ENCODE data around the gene OR10P1.

OR10P1 gene

GRCh38 chr12:55631733-55632132, 5.0 kb upstream of the OR10P1 start:
- TF ChIP-seq, protein P1, sequence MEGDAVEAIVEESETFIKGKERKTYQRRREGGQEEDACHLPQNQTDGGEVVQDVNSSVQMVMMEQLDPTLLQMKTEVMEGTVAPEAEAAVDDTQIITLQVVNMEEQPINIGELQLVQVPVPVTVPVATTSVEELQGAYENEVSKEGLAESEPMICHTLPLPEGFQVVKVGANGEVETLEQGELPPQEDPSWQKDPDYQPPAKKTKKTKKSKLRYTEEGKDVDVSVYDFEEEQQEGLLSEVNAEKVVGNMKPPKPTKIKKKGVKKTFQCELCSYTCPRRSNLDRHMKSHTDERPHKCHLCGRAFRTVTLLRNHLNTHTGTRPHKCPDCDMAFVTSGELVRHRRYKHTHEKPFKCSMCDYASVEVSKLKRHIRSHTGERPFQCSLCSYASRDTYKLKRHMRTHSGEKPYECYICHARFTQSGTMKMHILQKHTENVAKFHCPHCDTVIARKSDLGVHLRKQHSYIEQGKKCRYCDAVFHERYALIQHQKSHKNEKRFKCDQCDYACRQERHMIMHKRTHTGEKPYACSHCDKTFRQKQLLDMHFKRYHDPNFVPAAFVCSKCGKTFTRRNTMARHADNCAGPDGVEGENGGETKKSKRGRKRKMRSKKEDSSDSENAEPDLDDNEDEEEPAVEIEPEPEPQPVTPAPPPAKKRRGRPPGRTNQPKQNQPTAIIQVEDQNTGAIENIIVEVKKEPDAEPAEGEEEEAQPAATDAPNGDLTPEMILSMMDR (IDR thresholded peaks at IDR 0.05) = no peak
- no peaks in the 10 kb centered on the region for H3K27me3 ChIP-seq
- H3K27ac ChIP-seq = no peak overlapping the region
- H3K4me1 ChIP-seq (ENCODE audit: control insufficient read depth in 1 of 2, insufficient read depth in 1 of 2, low read depth in 1 of 2, low read length in 1 of 2) = peaks cover 50 to 60% of the 10 kb centered on the region in 2 experiments
- no peak overlapping the region for H3K4me3 ChIP-seq (ENCODE audit: low read depth in 1 of 2, low read length in 1 of 2)
- no peaks in the 10 kb centered on the region for H3K36me3 ChIP-seq
- no peaks in the 10 kb centered on the region for H3K9me3 ChIP-seq

DNA sequence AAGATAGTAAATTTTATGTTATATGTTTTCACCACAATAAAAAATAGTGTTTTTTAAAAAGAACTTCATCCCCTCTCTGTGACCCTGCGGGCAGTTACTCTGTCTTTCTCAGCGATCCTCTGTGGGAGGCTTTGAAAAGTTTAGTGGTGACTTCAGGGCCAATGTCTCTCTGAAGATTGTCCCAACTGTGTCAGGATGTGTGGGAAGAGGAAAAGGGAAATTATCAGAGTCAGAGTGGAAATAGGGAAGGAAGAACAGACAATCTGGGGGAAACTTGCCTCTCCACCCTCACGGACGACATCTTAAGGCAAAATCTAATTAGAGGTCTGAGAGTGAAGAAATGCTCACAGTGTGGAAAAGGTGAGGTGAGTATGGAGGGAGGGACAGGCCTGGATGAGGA, 3.5 kb upstream of the OR10P1 start:
- H3K27ac ChIP-seq = peak overlapping the region; percentile 44
- H3K4me1 ChIP-seq (ENCODE audit: control insufficient read depth in 1 of 2, insufficient read depth in 1 of 2, low read depth in 1 of 2, low read length in 1 of 2) = peaks cover 64 to 75% of the 10 kb centered on the region in 2 experiments
- no peaks in the 10 kb centered on the region for H3K9me3 ChIP-seq
- H3K4me3 ChIP-seq (ENCODE audit: low read depth in 1 of 2, low read length in 1 of 2) = no peak overlapping the region
- TF ChIP-seq, protein P1 (IDR thresholded peaks at IDR 0.05) = no peak
- H3K36me3 ChIP-seq = no peaks in the 10 kb centered on the region
- H3K27me3 ChIP-seq = no peaks in the 10 kb centered on the region

DNA sequence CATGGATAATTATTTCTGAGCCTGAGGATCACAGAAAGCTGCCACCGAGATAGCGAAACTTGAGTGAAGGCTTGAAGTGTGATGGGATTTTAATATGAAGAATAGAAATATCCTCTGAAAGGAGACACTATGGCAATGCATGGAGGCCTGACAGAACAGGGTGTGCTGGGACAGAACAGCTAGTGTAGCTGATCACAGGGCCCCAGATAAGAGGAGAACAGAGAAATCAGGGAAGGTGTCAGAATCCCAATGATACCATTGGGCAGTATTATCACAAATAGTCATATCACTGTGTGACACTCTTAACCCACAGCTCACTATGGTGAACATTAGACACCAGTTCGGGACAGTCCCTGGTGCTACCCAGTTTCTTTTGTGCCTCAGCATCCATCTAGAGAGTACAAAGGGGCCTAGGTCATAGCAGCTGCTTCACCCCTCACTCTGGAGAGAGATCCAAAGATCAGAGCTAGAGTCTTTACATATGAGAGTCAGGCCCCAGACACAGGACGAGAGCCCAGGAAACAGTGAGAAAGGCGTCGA, 506 bp upstream of the OR10P1 start:
- Histone ChIP-seq H3K27me3 (no peaks in the 10 kb centered on the region), H3K4me3 (ENCODE audit: low read depth in 1 of 2, low read length in 1 of 2) (no peak overlapping the region), H3K27ac (peak overlapping the region; percentile 74), H3K9me3 (no peaks in the 10 kb centered on the region), H3K36me3 (no peaks in the 10 kb centered on the region), H3K4me1 (ENCODE audit: control insufficient read depth in 1 of 2, insufficient read depth in 1 of 2, low read depth in 1 of 2, low read length in 1 of 2) (peaks cover 74 to 85% of the 10 kb centered on the region in 2 experiments)
- TF ChIP-seq, protein P1 (IDR thresholded peaks at IDR 0.05) = no peak

DNA sequence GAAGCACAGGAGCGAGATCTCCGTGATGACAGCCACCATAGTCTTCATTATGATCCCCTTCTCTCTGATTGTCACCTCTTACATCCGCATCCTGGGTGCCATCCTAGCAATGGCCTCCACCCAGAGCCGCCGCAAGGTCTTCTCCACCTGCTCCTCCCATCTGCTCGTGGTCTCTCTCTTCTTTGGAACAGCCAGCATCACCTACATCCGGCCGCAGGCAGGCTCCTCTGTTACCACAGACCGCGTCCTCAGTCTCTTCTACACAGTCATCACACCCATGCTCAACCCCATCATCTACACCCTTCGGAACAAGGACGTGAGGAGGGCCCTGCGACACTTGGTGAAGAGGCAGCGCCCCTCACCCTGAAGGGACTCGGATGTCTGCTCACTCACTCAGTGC, 775 bp downstream of the OR10P1 start:
- Histone ChIP-seq H3K4me1 (ENCODE audit: control insufficient read depth in 1 of 2, insufficient read depth in 1 of 2, low read depth in 1 of 2, low read length in 1 of 2) (peaks cover 87% of the 10 kb centered on the region in 2 experiments), H3K4me3 (ENCODE audit: low read depth in 1 of 2, low read length in 1 of 2) (no peak overlapping the region), H3K27ac (peak overlapping the region; percentile 74), H3K36me3 (no peaks in the 10 kb centered on the region), H3K27me3 (no peaks in the 10 kb centered on the region), H3K9me3 (no peaks in the 10 kb centered on the region)
- TF ChIP-seq, protein P1 (IDR thresholded peaks at IDR 0.05) = no peak

GRCh38 chr12:55641595-55641994, 4.9 kb downstream of the OR10P1 start:
- TF ChIP-seq, protein P1 (IDR thresholded peaks at IDR 0.05) = no peak
- Histone ChIP-seq H3K4me1 (ENCODE audit: control insufficient read depth in 1 of 2, insufficient read depth in 1 of 2, low read depth in 1 of 2, low read length in 1 of 2) (peaks cover 99% of the 10 kb centered on the region in 2 experiments), H3K36me3 (no peaks in the 10 kb centered on the region), H3K9me3 (no peaks in the 10 kb centered on the region), H3K27ac (peak overlapping the region; percentile 99), H3K27me3 (no peaks in the 10 kb centered on the region), H3K4me3 (ENCODE audit: low read depth in 1 of 2, low read length in 1 of 2) (peak overlapping the region; percentile 64 to 67)
